GM19351 (cell line): ENCODE data around the gene UBTF.
A peak's percentile ranks its signal among the peaks of the same experiment; 100 is the strongest.

ENCODE experiments used
- ATAC-seq: cut with Tn5 transposase; IDR thresholded peaks from one replicate; pipeline ENCODE4 v1.9.1; 2021; ENCODE audit warnings: mild to moderate bottlenecking, moderate library complexity; ENCODE audit not compliant: unreplicated experiment

UBTF gene

GRCh38 chr17:44197980-44198720, 21.3 kb downstream of the UBTF start:
- no peak for ATAC-seq

DNA sequence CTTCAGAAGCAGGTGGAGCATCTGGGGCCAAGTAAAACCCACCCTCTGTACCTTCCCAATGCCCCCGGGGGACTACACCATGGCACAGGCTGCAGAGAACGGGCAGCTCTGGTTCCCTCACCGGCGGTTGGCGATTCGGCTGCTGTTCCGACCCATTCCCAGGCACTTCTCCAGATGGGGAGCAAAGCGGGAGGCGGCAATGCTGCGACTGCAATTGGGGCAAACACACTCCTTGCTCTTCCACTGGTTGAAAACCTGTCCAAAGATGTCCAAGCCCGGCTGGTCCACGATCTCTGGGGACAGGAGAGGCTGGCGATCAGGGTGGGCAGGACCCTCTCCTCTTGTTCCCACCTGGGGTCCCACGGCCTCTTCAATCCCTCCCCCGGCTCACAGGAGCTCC, 22.4 kb downstream of the UBTF start:
- no peak for ATAC-seq

DNA sequence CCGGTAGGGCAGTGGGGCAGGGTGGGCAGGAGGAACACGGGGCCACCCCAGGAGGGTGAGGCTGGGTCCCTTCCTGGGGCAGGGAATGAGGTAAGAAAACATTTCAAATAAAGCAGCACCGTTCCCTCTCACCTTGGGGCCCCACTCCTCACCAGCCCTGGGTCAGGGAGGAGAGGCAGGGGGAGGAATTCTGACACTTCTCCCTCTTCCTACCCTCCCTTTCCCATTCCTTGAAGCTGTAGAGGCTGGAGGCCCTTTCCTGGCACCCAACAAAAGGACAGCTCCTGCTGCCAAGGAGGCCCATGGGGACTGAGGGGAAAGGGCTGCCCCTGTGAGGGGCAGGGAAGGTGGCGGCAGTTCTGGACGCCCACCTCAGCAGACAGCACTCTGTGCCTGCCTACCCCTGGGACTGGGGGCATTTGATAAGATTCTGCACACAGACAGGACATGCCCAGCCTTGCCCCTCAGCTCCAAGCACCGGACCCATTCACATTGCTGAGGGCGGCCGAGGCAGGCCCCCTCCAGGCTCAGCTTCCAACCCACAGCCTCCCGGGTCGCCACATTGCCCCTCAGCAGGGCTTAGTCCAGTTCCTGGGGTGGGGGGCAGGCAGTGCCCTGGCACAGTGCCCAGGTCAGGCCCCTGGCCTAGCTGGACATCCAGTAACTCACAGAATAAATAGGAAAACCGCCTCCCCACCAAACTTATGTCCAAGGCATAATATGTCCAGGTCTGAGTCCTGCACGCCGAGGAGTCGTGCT, 26.0 kb downstream of the UBTF start:
- no peak for ATAC-seq

- ATAC-seq: no peak
Observed at GRCh38 chr17:44192750-44193149, 26.7 kb downstream of the UBTF start.

DNA sequence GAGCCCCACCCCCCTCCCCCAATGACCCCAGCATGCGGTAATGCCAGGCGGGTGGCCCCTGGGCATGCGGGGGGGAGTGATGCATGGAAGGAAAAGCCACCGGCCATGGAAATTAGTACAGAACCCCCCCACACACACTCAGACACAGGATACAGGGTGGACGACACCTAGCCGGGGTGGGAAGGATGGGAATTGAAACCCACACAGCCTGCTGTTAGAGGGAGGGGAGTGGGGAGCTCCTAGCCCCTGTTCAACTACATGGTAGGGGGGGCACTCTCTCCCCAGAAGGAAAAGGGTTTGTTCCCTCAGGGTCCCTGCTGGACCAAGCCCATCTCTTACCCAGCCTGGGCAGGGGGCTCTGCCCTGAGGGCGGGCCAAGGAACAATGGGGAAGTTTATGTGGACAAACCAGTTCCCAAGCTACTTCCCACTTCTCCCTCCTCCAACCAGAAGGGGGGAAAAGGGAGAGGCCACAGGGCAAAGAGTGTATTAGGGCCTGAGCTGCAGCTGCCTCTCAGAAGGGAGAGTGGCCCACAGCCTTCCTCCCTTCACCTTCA, 27.5 kb downstream of the UBTF start:
- ATAC-seq: no peak

DNA sequence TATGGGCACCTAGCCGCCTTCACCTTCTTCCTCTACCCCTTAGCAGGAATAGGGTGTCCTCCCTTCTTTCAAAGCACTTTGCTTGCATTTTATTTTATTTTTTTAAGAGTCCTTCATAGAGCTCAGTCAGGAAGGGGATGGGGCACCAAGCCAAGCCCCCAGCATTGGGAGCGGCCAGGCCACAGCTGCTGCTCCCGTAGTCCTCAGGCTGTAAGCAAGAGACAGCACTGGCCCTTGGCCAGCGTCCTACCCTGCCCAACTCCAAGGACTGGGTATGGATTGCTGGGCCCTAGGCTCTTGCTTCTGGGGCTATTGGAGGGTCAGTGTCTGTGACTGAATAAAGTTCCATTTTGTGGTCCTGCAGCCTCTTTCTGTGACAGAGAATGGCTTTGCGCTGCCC, 28.1 kb downstream of the UBTF start:
- no peak for ATAC-seq

DNA sequence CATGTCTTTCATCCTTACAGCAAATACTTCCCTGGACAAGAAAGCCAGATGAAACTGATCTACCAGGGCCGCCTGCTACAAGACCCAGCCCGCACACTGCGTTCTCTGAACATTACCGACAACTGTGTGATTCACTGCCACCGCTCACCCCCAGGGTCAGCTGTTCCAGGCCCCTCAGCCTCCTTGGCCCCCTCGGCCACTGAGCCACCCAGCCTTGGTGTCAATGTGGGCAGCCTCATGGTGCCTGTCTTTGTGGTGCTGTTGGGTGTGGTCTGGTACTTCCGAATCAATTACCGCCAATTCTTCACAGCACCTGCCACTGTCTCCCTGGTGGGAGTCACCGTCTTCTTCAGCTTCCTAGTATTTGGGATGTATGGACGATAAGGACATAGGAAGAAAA, 29.0 kb downstream of the UBTF start:
- no peak for ATAC-seq

- ATAC-seq: no peak
Observed at GRCh38 chr17:44188576-44189403, 30.7 kb downstream of the UBTF start.

GRCh38 chr17:44187131-44187899, 32.2 kb downstream of the UBTF start:
- ATAC-seq: peak; percentile 51

DNA sequence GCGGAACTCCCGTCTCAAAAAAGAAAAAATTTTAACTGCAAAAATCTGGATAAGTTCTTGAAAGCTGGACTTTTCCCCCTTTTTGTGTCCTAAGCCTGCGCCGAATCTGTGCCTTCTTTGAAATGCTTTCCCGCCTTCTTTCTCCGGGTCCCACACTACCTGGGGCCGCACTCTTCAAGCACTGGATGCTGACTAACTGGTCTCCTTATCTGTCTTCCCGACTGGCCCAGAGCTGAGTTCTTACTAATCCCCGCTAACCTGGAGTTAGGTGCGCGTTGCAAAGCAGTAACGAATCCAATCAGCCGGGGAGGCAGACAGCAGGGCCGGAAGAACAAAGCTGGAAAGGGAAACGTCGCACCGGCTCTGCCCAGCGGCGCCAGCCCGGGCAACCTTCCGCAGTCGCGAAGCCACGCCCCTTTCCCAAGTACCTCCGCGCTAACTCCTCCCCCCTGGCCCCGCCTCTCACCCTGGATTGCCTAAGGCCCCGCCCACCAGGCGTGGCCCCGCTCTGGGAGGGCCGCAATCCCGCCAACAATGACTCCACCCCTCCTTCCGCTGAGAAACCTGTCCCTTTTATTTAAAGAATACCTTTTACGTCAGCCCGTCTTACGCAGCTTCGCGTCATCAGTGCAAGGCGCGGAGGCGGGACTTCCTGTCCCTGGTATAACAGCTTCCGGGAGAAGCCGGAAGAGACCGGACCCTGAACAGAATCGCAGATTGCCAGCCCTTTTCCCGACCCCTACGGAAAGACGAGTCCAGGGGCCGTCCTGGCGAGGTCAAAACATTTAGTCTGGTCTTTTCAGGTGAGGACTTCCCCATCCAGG, 33.0 kb downstream of the UBTF start, which contains the start of gene TMUB2:
TMUB2 (plus strand) TSS at position 666 of the 824 bp plus-strand sequence. CDS start 737 bp downstream, outside the sequence.
- ATAC-seq: peak; percentile 85

GRCh38 chr17:44184212-44184810, 35.2 kb downstream of the UBTF start:
- ATAC-seq: no peak

- ATAC-seq: no peak
Observed at GRCh38 chr17:44183024-44183423, 36.5 kb downstream of the UBTF start.

GRCh38 chr17:44178133-44178532, 41.3 kb downstream of the UBTF start:
- no peak for ATAC-seq

- ATAC-seq: no peak
Observed at GRCh38 chr17:44177640-44178039, 41.8 kb downstream of the UBTF start.

DNA sequence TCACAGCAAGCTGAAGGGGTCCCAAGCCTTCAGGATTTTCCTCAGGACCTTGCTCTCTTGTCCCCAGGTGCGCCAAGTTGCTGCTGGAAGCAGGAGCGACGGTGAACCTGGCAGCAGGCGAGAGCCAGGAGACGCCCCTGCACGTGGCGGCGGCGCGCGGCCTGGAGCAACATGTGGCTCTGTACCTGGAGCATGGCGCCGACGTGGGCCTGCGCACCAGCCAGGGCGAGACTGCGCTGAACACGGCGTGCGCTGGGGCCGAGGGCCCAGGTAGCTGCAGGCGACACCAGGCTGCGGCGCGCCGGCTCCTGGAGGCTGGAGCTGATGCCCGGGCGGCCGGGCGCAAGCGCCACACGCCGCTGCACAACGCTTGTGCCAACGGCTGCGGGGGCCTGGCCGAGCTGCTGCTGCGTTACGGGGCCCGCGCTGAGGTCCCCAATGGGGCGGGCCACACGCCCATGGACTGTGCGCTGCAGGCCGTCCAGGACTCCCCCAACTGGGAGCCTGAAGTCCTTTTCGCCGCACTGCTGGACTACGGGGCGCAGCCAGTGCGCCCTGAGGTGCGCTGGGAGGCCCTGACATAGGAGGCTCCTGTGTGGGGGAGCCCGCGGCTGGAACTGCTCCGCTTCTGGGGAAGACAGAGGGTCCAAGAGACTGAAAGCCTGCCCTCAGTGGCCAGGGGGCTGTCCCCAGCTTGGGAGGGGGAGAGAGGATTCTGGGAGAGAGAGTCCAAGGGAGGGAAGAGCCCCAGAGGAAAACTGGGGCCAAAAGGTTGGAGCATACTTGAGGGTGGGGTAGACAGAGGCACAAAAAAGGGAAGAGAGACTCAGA, 42.6 kb downstream of the UBTF start:
- ATAC-seq: no peak

DNA sequence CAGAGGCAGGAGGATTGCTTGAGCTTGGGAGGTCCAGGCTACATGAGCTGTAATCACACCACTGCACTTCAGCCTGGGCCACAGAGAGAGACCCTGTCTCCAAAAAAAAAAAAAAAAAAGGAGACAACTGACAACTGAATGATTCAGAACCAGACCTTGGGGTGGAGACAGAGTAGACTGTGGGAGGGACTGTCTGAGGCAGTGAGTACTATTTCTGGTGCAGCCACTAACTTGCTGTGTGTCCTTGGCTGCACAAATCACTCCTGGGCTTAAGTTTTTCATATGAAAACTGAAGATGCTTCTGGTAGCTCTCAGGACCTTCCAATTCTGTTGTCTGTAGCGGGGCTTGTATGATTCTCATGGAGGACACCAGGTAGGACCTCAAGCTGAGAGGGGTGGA, 43.2 kb downstream of the UBTF start:
- ATAC-seq: no peak

- no peak for ATAC-seq
Observed at GRCh38 chr17:44174427-44174826, 45.0 kb downstream of the UBTF start.

DNA sequence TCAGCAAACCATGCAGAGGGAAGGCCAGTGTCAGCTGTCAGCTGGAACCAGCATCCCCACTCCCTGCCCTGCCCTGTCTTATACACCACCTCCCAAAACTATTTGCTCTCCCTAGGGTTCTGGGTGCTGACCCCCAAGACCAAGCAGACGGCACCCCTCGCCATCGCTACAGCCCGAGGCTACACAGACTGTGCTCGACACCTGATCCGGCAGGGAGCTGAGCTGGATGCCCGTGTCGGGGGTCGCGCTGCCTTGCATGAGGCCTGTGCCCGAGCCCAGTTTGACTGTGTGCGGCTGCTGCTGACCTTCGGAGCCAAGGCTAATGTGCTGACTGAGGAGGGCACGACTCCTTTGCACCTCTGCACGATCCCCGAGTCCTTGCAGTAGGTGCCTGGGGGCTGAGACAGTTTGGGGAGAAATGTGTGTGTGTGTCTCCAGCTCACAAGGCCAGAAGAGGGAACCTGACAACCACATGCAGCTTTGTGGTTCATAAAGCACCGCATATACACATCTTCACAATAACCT, 47.5 kb downstream of the UBTF start:
- ATAC-seq: no peak
